Suprapubic skin (tissue), 4 donors: ENCODE results near the gene COX4I2.
"Not testable (repeated sequence)": the region's sequence is repeated elsewhere in the genome, so short reads cannot be mapped to it uniquely, and the experiment has no call there.

Experiments
- CTCF ChIP-seq, 2 donors: fragments of 200-600 bp in 1 of 2; fragments of 450-650 bp in 1 of 2; sonication (generic) in 1 of 2; IDR thresholded peaks; one replicate each; pipeline ENCODE4 v1.5.1; 2016 to 2019; ENCODE audit warnings: antibody characterized with exemption in 2 of 2, mild to moderate bottlenecking in 1 of 2, moderate library complexity in 1 of 2
- POLR2A ChIP-seq, 2 donors: fragments of 450-650 bp; IDR thresholded peaks; one replicate each; pipeline ENCODE4 v1.6.1; 2017; ENCODE audit warnings: antibody characterized with exemption in 2 of 2, mild to moderate bottlenecking in 2 of 2, moderate library complexity in 2 of 2
- POLR2AphosphoS5 ChIP-seq, 3 donors: sonication (generic); formaldehyde crosslinking; IDR thresholded peaks; one replicate each; pipeline ENCODE4 v1.6.1; 2017; ENCODE audit warnings: antibody characterized with exemption in 3 of 3

DNA sequence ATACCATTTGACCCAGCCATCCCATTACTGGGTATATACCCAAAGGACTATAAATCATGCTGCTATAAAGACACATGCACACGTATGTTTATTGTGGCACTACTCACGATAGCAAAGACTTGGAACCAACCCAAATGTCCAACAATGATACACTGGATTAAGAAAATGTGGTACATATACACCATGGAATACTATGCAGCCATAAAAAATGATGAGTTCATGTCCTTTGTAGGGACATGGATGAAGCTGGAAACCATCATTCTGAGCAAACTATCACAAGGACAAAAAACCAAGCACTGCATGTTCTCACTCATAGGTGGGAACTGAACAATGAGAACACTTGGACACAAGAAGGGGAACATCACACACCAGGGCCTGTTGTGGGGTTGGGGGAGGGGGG is 9.7 kb upstream of the COX4I2 start:
- TF ChIP-seq CTCF, POLR2AphosphoS5, POLR2A (IDR thresholded peaks at IDR 0.05): not testable (repeated sequence)
